UCSD-AML1 (cell line): ENCODE results near the gene PLA2G7.
"Not testable (repeated sequence)": the region's sequence is repeated elsewhere in the genome, so short reads cannot be mapped to it uniquely, and the experiment has no call there.

Source experiments
- DNase-seq: peaks from one replicate; lab custom pipeline; 2025; ENCODE audit not compliant: unreplicated experiment; lab: John Stamatoyannopoulos, UW

Gene PLA2G7

GRCh38 chr6:46749731-46750130, 14.6 kb upstream of the PLA2G7 start:
- DNase-seq: no peak

GRCh38 chr6:46748940-46749503, 13.8 kb upstream of the PLA2G7 start:
- no peak for DNase-seq

GRCh38 chr6:46746696-46747095, 11.5 kb upstream of the PLA2G7 start, which contains the start of gene ANKRD66:
TSS of gene ANKRD66 (plus strand) at chr6:46746933. CDS start at chr6:46751949, 5,016 bp downstream.
- DNase-seq: no peak

- DNase-seq: no peak
These were observed 10.8 kb upstream of the PLA2G7 start for GRCh38 chr6:46745973-46746372.

- not testable (repeated sequence) for DNase-seq
These were observed 9.1 kb upstream of the PLA2G7 start for GRCh38 chr6:46744159-46744725.

GRCh38 chr6:46743425-46744158, 8.4 kb upstream of the PLA2G7 start:
- DNase-seq: no peak

- no peak for DNase-seq
These were observed 6.7 kb upstream of the PLA2G7 start for GRCh38 chr6:46741910-46742309.

GRCh38 chr6:46741482-46741881, 6.3 kb upstream of the PLA2G7 start:
- DNase-seq: no peak

- DNase-seq: no peak
These were observed 1.7 kb upstream of the PLA2G7 start for GRCh38 chr6:46736906-46737305.

GRCh38 chr6:46735720-46736031, 501 bp upstream of the PLA2G7 start:
- DNase-seq: no peak

- no peak for DNase-seq
These were observed 1.8 kb downstream of the PLA2G7 start for GRCh38 chr6:46733341-46733801.

- no peak for DNase-seq
These were observed 4.2 kb downstream of the PLA2G7 start for GRCh38 chr6:46730921-46731461.

- no peak for DNase-seq
These were observed 5.3 kb downstream of the PLA2G7 start for GRCh38 chr6:46729787-46730326.

- no peak for DNase-seq
These were observed 14.8 kb downstream of the PLA2G7 start for GRCh38 chr6:46720401-46720800.

GRCh38 chr6:46719099-46719498, 16.1 kb downstream of the PLA2G7 start:
- no peak for DNase-seq

GRCh38 chr6:46715141-46715540, 20.0 kb downstream of the PLA2G7 start:
- no peak for DNase-seq

- no peak for DNase-seq
These were observed 23.7 kb downstream of the PLA2G7 start for GRCh38 chr6:46711491-46711890.

GRCh38 chr6:46706464-46706863, 28.7 kb downstream of the PLA2G7 start:
- DNase-seq: no peak

- DNase-seq: no peak
These were observed 30.6 kb downstream of the PLA2G7 start for GRCh38 chr6:46704562-46704961.

GRCh38 chr6:46699970-46700369, 35.2 kb downstream of the PLA2G7 start:
- no peak for DNase-seq

GRCh38 chr6:46690911-46691451, 44.2 kb downstream of the PLA2G7 start:
- DNase-seq: no peak
